Mesenchymal stem cell (in vitro differentiated cells and primary cell): ENCODE results near the gene FLRT1.

Experiments used
- DNase-seq: peaks from one replicate; pipeline ENCODE4 v3.0.0-alpha.2; 2013
- H2AFZ ChIP-seq: one replicate; pipeline ENCODE4 v1.6.1; 2013; ENCODE audit warnings: low read depth, mild to moderate bottlenecking, control low read depth, inconsistent platforms, low read length, moderate library complexity
- H2AK5ac ChIP-seq: 2 replicates; pipeline ENCODE4 v1.6.1; 2013; ENCODE audit warnings: low read length, moderate library complexity, mild to moderate bottlenecking, inconsistent platforms; ENCODE audit not compliant: severe bottlenecking
- H2BK120ac ChIP-seq: one replicate; pipeline ENCODE4 v1.6.1; 2013; ENCODE audit warnings: low read depth, mild to moderate bottlenecking, inconsistent platforms, low read length, moderate library complexity
- H2BK12ac ChIP-seq, 2 experiments: one replicate each; pipeline ENCODE4 v1.6.1; 2013; ENCODE audit warnings: inconsistent platforms in 2 of 2, low read length in 2 of 2, mild to moderate bottlenecking in 2 of 2, moderate library complexity in 2 of 2, control low read depth in 1 of 2
- H2BK15ac ChIP-seq: one replicate; pipeline ENCODE4 v1.6.1; 2013; ENCODE audit warnings: mild to moderate bottlenecking, low read depth, inconsistent platforms; ENCODE audit not compliant: poor library complexity, severe bottlenecking
- H2BK5ac ChIP-seq: 2 replicates; pipeline ENCODE4 v1.6.1; 2013; ENCODE audit warnings: low read depth, mild to moderate bottlenecking, low read length, control low read depth, inconsistent platforms; ENCODE audit not compliant: poor library complexity, severe bottlenecking
- H3K14ac ChIP-seq, 2 experiments: one replicate each; pipeline ENCODE4 v1.6.1; 2013; ENCODE audit warnings: inconsistent platforms in 2 of 2, low read length in 2 of 2, control low read depth in 1 of 2, mild to moderate bottlenecking in 1 of 2, moderate library complexity in 1 of 2
- H3K18ac ChIP-seq, 2 experiments: one replicate each; pipeline ENCODE4 v1.6.1; 2013; ENCODE audit warnings: inconsistent platforms in 2 of 2, low read length in 2 of 2, control low read depth in 1 of 2, low read depth in 1 of 2, mild to moderate bottlenecking in 1 of 2
- H3K23ac ChIP-seq, 2 experiments: one replicate each; pipeline ENCODE4 v1.6.1; 2013; ENCODE audit warnings: inconsistent platforms in 2 of 2, low read length in 2 of 2, mild to moderate bottlenecking in 2 of 2, moderate library complexity in 2 of 2, control low read depth in 1 of 2
- H3K27ac ChIP-seq: 2 replicates; pipeline ENCODE4 v1.5.1; 2013; ENCODE audit warnings: mild to moderate bottlenecking, moderate library complexity, low read length, control low read depth, inconsistent platforms; ENCODE audit not compliant: poor library complexity, severe bottlenecking
- H3K27me3 ChIP-seq, 2 experiments: 2 replicates each; pipeline versions ENCODE4 v1.6.1 to v1.7.0; 2013; ENCODE audit warnings: low read length in 2 of 2, mild to moderate bottlenecking in 2 of 2, moderate library complexity in 2 of 2, control low read depth in 1 of 2, inconsistent platforms in 1 of 2; ENCODE audit not compliant: control insufficient read depth in 1 of 2, insufficient read depth in 1 of 2
- H3K36me3 ChIP-seq, 2 experiments: 2 replicates each; pipeline versions ENCODE4 v1.6.1 to v1.7.0; 2013; ENCODE audit warnings: low read length in 2 of 2, control low read depth in 1 of 2, inconsistent platforms in 1 of 2, low read depth in 1 of 2, mild to moderate bottlenecking in 1 of 2; ENCODE audit not compliant: insufficient read depth in 2 of 2, control insufficient read depth in 1 of 2
- H3K4ac ChIP-seq, 2 experiments: one replicate each; pipeline ENCODE4 v1.6.1; 2013; ENCODE audit warnings: inconsistent platforms in 2 of 2, low read length in 2 of 2, mild to moderate bottlenecking in 2 of 2, moderate library complexity in 2 of 2, control low read depth in 1 of 2, low read depth in 1 of 2
- H3K4me1 ChIP-seq: 2 replicates; pipeline ENCODE4 v1.6.1; 2013; ENCODE audit warnings: low read depth, low read length, control low read depth; ENCODE audit not compliant: control insufficient read depth, insufficient read depth
- H3K4me2 ChIP-seq: 2 replicates; pipeline ENCODE4 v1.6.1; 2013; ENCODE audit warnings: low read length, mild to moderate bottlenecking, inconsistent platforms; ENCODE audit not compliant: poor library complexity, severe bottlenecking
- H3K4me3 ChIP-seq, 2 experiments: 2 replicates each; pipeline versions ENCODE4 v1.5.1 to v1.7.0; 2013; ENCODE audit warnings: low read length in 2 of 2, mild to moderate bottlenecking in 2 of 2, control low read depth in 1 of 2, low read depth in 1 of 2; ENCODE audit not compliant: insufficient read depth in 1 of 2
- H3K79me1 ChIP-seq: replicated peaks from 2 replicates; pipeline ENCODE4 v1.6.1; 2013; ENCODE audit warnings: mild to moderate bottlenecking, control low read depth, low read length, inconsistent platforms; ENCODE audit not compliant: poor library complexity, severe bottlenecking
- H3K9ac ChIP-seq: 2 replicates; pipeline ENCODE4 v1.7.0; 2013; ENCODE audit warnings: mild to moderate bottlenecking, low read length, moderate library complexity
- H3K9me3 ChIP-seq: 2 replicates; pipeline ENCODE4 v1.7.0; 2013; ENCODE audit warnings: mild to moderate bottlenecking, low read length; ENCODE audit not compliant: control insufficient read depth
- H4K8ac ChIP-seq: one replicate; pipeline ENCODE4 v1.6.1; 2013; ENCODE audit warnings: inconsistent platforms, mild to moderate bottlenecking, low read length, moderate library complexity
- H4K91ac ChIP-seq: one replicate; pipeline ENCODE4 v1.6.1; 2013; ENCODE audit warnings: mild to moderate bottlenecking, low read length, inconsistent platforms
- WGBS: methylation state at CpG from one replicate; pipeline ENCODE4 v1.1.7; 2013; ENCODE audit warnings: mixed read lengths; 5-methylcytosine and 5-hydroxymethylcytosine counted together

Gene FLRT1

GRCh38 chr11:64026575-64027205 is 9.0 kb upstream of the FLRT1 start:
- H2AFZ ChIP-seq = no peak overlapping the region
- H3K4me1 ChIP-seq = peaks cover 17% of the 10 kb centered on the region
- H3K4ac ChIP-seq = no peak overlapping the region
- peaks cover 37 to 42% of the 10 kb centered on the region in 2 experiments for H3K27me3 ChIP-seq
- H4K91ac ChIP-seq = no peak overlapping the region
- H3K27ac ChIP-seq = no peak overlapping the region
- H2BK15ac ChIP-seq = no peak overlapping the region
- DNase-seq = no peak
- H3K36me3 ChIP-seq = no peaks in the 10 kb centered on the region
- no peak overlapping the region for H3K4me3 ChIP-seq
- H3K4me2 ChIP-seq = no peak overlapping the region
- no peak overlapping the region for H2AK5ac ChIP-seq
- 81% methylated on average over 7 of the region's 7 CpGs for WGBS
- H3K9me3 ChIP-seq = no peaks in the 10 kb centered on the region
- no peak overlapping the region for H2BK12ac ChIP-seq
- no peak overlapping the region for H3K14ac ChIP-seq
- H3K18ac ChIP-seq = no peak overlapping the region
- no peak overlapping the region for H2BK5ac ChIP-seq
- no peak overlapping the region for H2BK120ac ChIP-seq
- no peak overlapping the region for H3K9ac ChIP-seq
- H3K79me1 ChIP-seq = no peaks in the 10 kb centered on the region
- no peak overlapping the region for H4K8ac ChIP-seq
- no peak overlapping the region for H3K23ac ChIP-seq

GRCh38 chr11:64027651-64028397 is 7.9 kb upstream of the FLRT1 start:
- Histone ChIP-seq H3K9ac (no peak overlapping the region), H3K23ac (no peak overlapping the region), H3K18ac (peak overlapping the region; percentile 5 to 29), H3K4me2 (no peak overlapping the region), H3K79me1 (no peaks in the 10 kb centered on the region), H2AFZ (no peak overlapping the region), H4K91ac (peak overlapping the region; percentile 0), H3K4ac (no peak overlapping the region), H3K4me1 (peaks cover 22% of the 10 kb centered on the region), H3K14ac (peak overlapping the region in 1 of 2 experiments; percentile 5), H2BK5ac (no peak overlapping the region), H3K27me3 (peaks cover 44 to 53% of the 10 kb centered on the region in 2 experiments), H3K4me3 (no peak overlapping the region), H2BK120ac (no peak overlapping the region), H2BK12ac (no peak overlapping the region), H2BK15ac (no peak overlapping the region), H2AK5ac (no peak overlapping the region), H3K9me3 (no peaks in the 10 kb centered on the region), H4K8ac (peak overlapping the region; percentile 2), H3K36me3 (no peaks in the 10 kb centered on the region), H3K27ac (no peak overlapping the region)
- DNase-seq = no peak
- WGBS = 52% methylated on average over 16 of the region's 20 CpGs

- Histone ChIP-seq H3K9ac (no peak overlapping the region), H4K8ac (peak overlapping the region; percentile 62), H3K14ac (peak overlapping the region in 1 of 2 experiments; percentile 74), H3K18ac (peak overlapping the region in 1 of 2 experiments; percentile 5), H2BK12ac (no peak overlapping the region), H3K4ac (no peak overlapping the region), H2BK15ac (peak overlapping the region; percentile 52), H3K9me3 (no peaks in the 10 kb centered on the region), H3K4me1 (peaks cover 25% of the 10 kb centered on the region), H3K4me3 (no peak overlapping the region), H2BK120ac (no peak overlapping the region), H4K91ac (peak overlapping the region; percentile 0), H2BK5ac (no peak overlapping the region), H2AK5ac (no peak overlapping the region), H3K4me2 (peak overlapping the region; percentile 13), H3K27me3 (peaks cover 46 to 58% of the 10 kb centered on the region in 2 experiments), H3K27ac (no peak overlapping the region), H2AFZ (peak overlapping the region; percentile 7), H3K23ac (no peak overlapping the region), H3K79me1 (no peaks in the 10 kb centered on the region), H3K36me3 (no peaks in the 10 kb centered on the region)
- DNase-seq = peak; percentile 35
- WGBS = 13% methylated on average over 18 of the region's 22 CpGs
These were observed 7.2 kb upstream of the FLRT1 start for GRCh38 chr11:64028398-64029115.

GRCh38 chr11:64029773-64030172 is 6.0 kb upstream of the FLRT1 start:
- H3K36me3 ChIP-seq = no peaks in the 10 kb centered on the region
- H4K8ac ChIP-seq = no peak overlapping the region
- DNase-seq = no peak
- no peak overlapping the region for H2BK15ac ChIP-seq
- H3K27ac ChIP-seq = no peak overlapping the region
- H3K4me2 ChIP-seq = no peak overlapping the region
- no peak overlapping the region for H3K23ac ChIP-seq
- peaks cover 25% of the 10 kb centered on the region for H3K4me1 ChIP-seq
- no peak overlapping the region for H3K4me3 ChIP-seq
- H3K9me3 ChIP-seq = no peaks in the 10 kb centered on the region
- no peaks in the 10 kb centered on the region for H3K79me1 ChIP-seq
- no peak overlapping the region for H2AFZ ChIP-seq
- H3K9ac ChIP-seq = no peak overlapping the region
- no peak overlapping the region for H3K18ac ChIP-seq
- no peak overlapping the region for H2BK5ac ChIP-seq
- 44% methylated on average over 8 of the region's 8 CpGs for WGBS
- no peak overlapping the region for H3K14ac ChIP-seq
- H3K27me3 ChIP-seq = peaks cover 58 to 69% of the 10 kb centered on the region in 2 experiments
- H2BK120ac ChIP-seq = no peak overlapping the region
- H2BK12ac ChIP-seq = no peak overlapping the region
- H3K4ac ChIP-seq = no peak overlapping the region
- peak overlapping the region; percentile 19 for H4K91ac ChIP-seq
- H2AK5ac ChIP-seq = no peak overlapping the region
